GM19240 (cell line): ENCODE results near the gene MAGI1.

ENCODE experiments used
- DNase-seq: peaks from one replicate; pipeline ENCODE4 v3.0.0; 2011; ENCODE audit warnings: low spot score; ENCODE audit not compliant: insufficient read length

MAGI1 gene

DNA sequence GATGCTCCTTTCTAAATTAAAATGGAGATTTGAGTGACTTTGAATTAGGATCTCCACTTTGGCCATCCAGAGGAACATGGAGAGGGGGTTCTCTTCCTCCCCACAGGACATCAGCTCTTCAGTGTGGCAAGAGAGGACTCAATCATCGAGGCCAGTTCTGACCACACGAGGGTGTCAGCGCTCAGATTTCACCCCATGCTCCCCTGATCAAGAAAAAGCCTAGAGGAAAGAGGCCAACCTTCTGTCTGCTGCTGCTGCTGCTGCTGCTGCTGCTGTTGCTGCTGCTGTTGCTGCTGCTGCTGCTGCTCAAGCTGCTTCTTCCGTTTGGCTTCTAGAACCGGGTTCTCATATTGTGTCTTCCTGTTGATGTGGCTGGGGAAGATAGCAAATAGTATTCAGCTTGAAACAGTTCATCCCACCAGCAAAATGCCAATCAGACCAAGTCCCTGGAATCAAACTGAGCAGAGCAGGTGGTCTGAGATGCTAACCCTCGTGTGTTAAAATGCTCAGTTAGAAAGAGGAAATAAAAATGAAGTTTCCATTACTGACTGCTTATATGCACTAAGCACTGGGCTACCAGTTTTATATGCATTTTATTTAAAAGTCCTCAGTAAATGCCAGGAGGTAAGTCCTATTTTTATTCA is 599.0 kb downstream of the MAGI1 start:
- DNase-seq = no peak

DNA sequence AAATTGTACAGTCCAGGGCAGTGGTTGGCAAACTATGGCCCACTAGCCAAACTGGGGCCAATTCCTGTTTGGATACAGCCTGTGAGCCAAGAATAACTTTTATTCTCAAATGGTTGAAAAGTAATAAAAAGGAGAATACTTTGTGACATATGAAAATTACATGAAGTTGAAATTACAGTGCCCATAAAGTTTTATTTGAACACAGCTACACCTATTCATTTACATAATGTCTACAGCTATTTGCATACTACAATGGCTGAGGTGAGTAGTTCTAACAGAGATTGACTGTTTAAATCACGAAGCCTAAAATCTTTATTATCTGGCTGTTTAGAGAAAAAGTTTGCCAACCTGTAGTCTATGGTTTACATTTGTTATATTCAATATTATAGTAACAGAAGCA is 600.1 kb downstream of the MAGI1 start:
- DNase-seq = no peak

DNA sequence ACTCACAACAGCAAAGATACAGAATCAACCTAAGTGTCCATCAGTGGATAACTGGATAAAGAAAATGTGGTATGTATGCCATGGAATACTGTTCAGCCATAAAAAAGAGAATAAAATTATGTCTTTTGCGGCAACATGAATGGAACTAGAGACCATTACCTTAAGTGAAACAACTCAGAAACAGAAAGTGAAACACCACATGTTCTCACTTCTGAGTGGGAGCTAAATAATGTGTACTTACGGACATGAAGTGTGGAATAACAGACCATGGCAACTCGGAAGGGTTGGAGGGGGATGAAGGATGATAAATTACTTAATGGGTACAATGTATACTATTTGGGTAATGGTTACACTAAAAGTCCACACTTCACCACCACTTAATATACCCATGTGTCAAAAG is 600.6 kb downstream of the MAGI1 start:
- no peak for DNase-seq

DNA sequence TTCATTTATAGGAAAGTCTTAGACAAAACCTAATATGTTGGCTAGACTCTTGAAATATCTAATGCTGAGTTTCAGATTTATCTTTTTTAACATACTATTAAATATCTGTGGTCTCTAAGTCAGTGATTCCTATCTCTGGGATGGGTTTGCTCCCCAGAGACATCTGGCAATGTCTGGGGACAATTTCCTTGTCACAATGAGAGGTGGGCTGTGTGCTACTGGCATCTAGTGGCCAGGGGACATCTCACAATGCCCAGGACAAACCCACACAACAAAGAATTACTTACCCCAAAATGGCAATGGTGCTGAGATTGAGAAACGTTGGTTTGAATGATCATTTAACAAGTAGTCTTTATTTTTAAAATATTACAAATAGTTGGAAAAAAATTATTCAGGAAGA is 602.1 kb downstream of the MAGI1 start:
- DNase-seq = no peak

DNA sequence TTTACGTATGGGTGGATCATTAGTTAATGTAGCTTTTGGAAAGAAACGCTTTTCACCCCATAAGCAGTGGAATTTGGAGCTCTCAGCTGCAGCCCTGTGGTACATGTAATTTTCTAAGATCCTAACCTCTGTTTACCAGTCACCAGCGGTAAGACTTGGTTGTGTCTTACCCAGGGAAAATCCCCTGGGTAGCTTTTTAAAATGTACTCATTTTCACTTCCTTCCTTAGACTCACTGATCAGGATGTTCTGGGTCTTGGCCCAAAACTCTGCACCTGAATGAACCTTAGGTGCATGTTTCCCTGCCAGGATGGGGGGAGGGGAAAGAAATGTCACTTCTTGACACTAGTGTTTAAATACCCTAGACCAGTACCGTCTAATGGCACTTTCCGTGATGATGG is 605.2 kb downstream of the MAGI1 start:
- DNase-seq = no peak

DNA sequence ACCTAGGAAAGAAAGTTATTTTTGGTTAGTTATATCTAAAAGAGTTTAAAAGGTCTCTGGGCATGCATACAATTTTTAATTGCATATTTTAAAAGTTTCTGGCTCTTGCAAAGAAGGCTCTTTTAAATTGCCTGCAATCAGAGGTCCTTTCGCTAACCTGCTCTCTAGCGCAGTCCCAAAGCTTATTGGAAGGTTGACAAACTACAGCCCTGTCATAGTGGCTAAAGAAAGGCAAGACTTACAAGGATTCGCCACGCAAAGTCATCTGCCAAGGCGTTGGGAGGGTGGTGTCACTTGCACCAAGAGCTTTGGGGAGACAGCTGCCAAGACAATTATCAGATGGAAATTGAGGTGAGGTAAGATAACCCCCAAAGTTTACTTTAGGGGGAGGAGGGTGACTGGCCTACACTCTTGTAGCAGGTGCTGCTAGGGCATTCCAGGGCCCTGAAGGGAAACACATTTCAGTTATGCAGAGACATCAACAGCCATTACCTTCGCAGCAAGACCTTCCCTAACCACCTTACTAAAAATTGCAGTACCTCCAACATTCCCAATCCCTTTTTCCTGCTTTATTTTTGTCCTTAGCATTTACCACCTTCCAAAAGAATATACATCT is 606.2 kb downstream of the MAGI1 start:
- no peak for DNase-seq

DNA sequence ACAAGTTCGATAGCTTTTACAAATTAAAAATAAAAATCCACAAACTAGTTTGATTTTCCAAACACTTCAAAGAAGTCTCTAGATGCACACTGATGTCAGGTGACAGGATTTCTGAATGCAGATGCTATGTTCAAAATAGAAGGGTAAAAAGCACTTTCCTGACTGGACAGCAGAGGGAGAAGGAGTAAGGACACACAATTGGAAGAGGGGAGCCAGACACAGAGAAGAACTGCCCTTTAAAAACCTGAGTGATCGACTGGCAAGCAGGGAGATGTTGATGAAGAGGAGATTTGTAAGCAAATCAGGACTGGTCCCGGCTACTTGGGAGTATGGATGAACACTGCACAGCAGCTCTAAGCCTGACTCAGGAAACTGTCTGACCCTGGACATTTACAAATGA is 612.8 kb downstream of the MAGI1 start:
- DNase-seq = no peak

DNA sequence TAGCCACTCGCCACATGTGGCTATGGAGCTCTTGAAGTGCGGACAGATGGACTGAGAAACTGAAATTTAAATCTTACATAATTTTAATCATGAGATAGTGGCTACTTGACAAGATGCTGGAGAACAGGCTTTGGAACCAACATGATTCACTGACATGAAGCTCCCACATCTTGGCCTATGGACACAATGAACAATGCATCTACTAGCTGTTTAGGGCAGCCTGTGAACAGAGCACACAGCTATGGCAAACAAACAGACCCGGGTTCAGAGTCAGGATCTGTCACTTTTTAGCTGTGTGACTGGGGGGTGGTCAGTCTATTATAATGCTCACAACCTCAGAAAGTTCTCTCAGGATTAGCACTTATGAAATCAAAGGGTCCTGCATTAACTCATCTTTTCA is 616.6 kb downstream of the MAGI1 start:
- no peak for DNase-seq

DNA sequence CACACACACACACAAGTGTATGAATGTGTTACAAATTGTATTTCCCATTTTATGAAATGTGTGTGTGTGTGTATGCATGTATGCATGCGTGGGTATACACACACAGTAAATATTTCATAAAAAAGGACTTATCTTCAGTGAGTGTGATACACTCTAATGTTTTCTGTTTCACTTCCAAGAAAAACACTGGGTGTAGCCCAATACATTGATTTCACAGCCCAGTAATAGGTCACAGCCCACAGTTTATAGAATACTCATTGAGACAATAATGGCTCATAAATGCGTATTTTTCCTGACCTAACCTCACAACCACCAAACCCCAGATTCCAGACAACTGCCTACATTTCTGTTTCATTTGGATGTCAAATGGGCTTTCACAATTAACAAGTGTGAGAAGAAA is 619.5 kb downstream of the MAGI1 start:
- DNase-seq = no peak

DNA sequence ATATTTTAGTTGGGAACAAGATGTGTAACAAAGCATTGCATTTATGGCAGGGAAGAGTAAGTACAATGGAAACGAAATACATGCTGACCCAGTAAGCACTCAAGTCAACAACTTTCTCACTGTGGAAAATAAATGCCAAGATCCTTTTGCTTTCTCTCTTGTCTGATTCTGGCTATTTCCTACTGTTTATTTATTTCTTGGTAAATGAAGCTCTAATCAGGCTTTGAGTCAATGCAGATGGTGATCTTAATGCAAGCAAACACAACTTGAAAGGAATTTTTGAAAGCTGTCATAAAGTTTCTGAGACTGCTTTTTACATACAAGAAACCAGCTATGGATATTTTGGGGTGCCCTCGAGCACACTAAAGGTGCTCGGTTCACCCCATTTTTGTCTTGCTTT is 624.8 kb downstream of the MAGI1 start:
- no peak for DNase-seq

DNA sequence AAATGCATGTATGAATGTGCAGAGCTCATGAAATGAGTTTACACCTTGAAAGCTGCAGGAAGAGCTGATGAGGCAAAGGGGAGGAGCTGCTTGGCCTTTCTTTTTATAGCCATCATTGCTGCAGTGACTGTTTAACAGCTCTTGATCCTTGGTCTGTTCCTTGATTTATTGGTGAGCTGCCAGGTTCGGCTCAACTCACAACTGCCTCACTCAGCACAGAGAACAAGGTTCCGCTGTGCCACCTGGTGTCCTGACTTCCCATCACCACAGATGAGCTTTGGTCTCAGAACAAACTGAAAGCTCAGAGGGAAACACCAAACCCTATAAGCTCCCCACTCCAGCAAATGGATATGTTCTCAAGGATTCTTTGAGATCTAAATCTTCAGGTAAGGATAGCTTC is 626.1 kb downstream of the MAGI1 start:
- DNase-seq = no peak

DNA sequence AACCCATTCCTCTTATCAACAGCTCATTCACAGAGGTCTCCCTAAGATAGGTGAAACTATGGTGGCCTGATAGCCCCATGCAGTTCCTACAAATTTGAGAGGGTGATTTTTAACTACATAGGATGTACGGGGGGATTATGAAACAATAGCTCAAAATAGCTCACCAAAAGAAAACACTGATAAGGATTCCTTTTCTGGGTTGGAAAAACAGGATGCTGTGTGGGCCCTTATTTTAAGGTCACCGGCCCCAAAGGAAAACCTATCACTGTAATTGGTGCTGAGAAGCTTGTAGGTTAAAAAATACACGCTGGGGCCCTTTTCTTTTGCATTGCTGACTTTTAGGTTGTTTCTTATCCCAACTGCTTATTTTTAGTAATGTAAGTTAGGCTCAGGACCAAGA is 627.4 kb downstream of the MAGI1 start:
- DNase-seq = no peak

DNA sequence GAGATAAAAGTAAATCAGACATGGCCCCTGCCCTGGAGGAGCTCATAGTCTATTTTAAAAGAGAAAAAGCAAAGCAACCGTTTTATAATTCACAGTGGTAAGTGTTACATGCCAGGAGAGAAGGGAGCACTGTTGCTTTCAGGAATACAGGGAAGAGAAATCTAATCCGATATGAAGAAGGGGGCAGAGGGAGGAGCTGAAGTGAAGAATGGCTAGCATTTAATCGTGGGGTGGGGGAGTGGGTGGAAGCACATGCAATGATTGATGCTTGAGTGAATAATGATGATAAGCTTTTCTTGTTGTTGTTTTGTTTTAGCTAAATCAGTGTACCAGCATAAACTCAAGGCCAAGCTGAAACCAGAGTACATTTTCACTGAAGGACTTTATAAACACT is 629.5 kb downstream of the MAGI1 start:
- no peak for DNase-seq

DNA sequence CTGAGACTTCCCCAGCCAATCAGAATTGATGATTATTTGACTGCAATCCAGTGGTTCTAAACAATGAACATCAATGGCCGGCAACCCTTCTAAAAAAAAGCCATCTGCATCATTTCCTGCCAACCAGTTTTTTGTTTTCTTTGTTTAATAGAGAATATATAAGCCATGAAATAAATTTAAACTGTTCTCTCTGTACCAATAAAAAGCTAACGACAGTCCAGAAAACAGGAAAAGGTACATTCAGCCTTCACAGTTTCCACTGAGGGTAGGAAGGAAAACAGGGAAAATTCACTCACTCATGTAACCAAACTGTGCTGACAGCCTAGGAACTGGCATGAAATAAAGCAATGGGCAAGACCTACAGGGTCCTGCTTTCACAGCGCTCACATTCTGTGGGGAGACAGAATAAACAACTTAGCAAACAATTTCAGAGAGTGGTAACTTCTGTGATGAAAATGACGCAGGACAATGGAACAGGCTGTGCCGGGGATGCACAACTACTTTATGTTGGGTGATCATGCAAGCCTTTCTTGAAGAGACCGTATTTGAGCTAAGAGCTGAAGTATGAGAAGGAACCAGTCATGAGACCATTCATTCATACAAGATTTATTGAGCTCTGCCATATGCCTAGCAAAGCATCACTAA is 630.1 kb downstream of the MAGI1 start:
- no peak for DNase-seq

DNA sequence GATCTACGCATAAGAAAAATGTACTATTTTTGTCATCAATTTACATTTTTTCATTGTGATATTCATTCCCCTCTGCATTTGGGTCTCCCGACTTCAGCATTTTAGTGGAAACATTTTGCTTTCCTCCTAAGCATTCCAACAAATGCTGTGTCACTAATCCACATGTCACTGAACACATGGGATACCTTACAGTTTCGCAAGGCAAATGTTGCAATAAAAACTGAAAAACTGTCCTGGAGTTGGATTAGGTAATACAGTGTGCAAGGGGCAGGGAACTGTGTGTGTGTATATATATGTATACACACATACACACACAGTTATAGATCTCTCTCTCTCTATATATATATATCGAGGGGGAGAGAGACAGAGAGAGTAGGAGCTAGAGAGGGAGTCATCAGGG is 632.2 kb downstream of the MAGI1 start:
- DNase-seq = no peak

DNA sequence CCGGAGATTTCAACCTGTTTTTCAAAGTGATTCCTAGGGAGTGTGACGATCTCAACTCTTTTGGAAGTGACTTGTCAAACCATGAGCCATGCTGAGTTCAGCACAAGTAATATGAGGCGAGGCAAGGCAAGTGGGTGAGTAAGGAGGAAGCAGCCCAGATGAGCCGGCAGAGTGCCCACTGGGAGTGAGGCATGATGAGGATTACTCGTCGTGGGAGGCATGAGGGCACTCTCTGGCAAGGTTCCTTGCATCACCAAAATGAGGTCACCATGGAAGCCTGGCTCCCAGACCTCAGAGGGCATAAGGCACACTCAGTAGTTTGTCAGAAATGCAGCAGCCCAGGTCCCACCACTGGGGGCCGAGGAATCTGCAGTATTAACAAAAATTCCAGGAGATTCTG is 636.1 kb downstream of the MAGI1 start:
- no peak for DNase-seq

DNA sequence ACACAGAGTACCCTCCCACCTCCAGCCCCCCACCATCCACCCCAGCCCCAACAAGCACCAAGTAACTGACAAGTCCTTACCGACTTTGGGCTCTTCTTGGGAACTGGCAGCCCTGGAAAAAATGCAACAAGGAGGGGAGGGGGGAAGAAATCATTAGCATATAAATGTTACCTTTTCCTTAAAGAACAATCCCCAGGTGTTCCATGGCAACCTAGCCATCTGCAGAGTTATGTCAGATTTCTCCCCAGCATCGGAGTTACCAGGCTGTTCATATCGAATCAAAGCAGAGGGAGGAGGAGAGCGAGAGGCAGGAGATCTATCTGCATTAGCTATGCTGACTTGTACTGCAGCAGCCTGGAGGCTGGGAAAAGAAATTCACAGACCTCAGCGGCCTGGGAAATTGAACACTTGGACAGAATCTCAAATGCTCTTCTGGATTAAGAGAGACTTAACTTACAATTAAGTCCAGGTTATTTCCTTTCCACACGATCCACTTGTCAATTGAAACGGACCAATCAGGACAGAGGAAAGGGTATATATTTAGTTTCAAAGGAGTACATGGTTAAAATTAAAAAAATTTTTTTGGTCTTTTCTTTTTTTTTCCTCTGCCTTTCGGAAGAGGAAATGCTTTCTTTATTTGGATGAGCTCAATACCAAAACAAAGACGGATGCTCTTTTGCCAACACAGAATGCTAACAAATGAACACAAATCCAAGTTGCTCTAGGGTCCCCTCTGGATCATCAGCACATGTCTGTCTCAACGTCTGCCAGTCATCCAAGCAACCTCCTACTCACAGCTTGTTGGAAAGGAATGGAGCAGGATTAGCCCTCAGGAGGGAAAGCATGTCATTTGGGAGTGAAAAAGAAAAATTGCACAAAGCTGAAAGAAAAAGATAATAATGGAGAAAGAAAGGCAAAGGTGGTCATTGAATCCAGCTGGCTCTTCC is 637.1 kb downstream of the MAGI1 start:
- DNase-seq = no peak

DNA sequence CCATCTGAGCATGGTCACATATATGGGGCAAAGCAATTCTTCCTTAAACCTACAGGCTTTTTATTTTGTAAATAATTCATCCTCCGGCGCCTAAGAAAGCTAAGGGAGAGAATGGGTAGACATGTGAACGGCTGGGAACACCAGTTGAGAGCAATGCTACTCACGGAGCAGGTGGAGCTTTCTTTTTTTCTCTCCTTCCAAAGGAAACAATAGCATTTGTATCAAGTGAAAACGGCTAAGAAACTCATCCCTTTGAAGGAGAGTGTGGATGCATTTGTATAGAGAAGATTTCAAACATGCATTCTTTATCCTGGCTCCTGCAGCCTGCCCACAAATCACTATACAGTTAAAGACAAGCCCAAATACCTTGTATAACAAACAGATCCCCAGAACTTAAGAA is 637.8 kb downstream of the MAGI1 start:
- DNase-seq = no peak

DNA sequence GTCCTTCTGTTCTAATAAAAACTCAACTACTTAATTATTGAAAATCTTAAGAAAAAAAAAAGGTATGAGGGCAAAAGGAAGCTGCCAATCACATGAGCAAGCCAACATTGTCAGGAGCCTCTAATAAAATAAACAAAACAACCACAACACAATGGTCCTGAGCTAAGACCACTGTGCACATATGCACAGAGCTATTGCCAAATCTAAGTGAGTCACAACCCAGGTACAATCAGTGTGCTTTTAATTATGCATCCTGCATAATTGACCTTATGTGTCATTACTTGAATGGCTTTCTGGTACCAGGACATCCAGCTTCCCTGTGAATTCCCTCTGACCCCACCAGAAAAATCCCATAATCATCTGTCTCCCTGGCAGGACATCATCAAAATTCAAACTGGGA is 639.8 kb downstream of the MAGI1 start:
- no peak for DNase-seq

DNA sequence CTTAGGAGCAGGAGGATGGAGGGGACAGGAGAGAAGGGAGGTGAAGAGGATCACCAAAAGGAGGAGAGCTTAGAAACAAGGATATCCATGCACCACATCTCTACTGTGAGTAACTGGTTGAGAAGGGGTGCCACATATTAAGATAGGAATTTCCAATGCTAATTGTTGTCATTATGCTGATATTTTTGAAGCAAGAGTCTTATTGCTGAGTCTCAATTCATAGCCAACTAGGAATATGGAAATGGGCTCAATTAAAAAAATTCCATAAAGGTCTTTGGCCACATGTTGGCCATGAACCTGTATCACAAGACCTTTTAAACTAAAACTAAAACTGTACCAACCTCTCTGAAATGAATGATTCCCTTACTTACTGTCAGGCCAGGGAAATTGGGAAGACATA is 642.6 kb downstream of the MAGI1 start:
- DNase-seq = no peak

DNA sequence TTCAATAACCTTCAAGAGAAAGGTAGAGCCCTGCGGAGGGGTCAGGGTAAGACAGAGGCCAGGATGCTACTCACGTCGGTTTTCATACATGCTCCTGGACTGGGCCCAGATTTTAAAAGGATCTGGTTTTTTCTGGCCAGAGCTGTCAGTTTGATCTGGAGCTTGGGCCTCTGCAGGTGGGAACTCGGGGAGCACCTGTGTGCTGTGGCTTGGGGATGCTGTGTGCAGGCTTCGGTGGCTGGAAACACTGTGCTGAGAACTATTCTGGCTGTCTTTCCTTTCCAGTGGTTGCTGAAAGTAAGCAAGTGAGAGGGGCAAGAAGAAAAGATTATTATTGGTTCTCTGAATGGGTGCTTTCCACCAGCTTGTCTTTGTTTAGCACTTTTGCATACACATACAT is 647.6 kb downstream of the MAGI1 start:
- no peak for DNase-seq

DNA sequence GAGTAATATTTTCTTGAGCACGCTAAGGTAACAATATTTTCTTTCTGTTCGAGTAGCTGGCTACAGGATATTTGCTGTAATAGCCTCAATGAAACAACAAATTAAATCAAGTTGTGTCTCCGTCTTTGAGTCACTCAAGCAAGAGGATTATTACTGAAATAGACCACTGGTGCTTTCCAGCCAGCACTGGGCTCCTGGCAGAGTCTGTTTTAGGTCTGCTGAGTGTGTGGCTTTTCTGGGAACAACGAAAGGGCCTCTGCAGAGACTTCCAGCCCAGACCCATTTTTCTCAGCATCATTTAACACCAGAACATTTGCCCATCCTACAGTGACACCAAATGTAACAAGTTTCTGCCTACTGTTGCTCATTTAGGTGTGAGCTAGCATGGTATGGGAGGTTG is 652.9 kb downstream of the MAGI1 start:
- DNase-seq = no peak
